Endothelial cell of umbilical vein (primary cell): ENCODE data around the gene P2RX1. TPM values are rescaled to one million over a fixed set of nuclear protein-coding genes. Genes with fewer than 3 reads are reported as not detected.

Source experiments
- BruUV-seq: library from RNA; stranded (reverse); fragments of 400-500 nt; replicated peaks from 2 replicates; lab custom pipeline; 2021; lab: Mats Ljungman, UMichigan
- CTCF ChIA-PET: fragments of 300-600, 350-600 bp; sonication (Branson Sonifier 250); formaldehyde crosslinking; loops from one replicate; lab custom pipeline; 2021; ENCODE audit warnings: antibody characterized with exemption, inconsistent platforms; lab: Charles Lee
- POLR2A ChIA-PET: fragments of 300-600, 350-600 bp; sonication (Branson Sonifier 250); formaldehyde crosslinking; loops from one replicate; lab custom pipeline; 2021; ENCODE audit warnings: antibody characterized with exemption, inconsistent platforms; lab: Charles Lee
- DNase-seq: peaks from one replicate; pipeline ENCODE4 v3.0.0-alpha.2; 2011; ENCODE audit warnings: low read depth, low spot score
- FAIRE-seq: peaks from 2 replicates; lab custom pipeline; 2011; peaks lifted over from hg19 to GRCh38; lab: Jason Lieb, UNC
- H2AFZ ChIP-seq: 2 replicates; pipeline ENCODE4 v1.6.0; 2012; ENCODE audit warnings: low read depth, low read length, control low read depth, inconsistent platforms
- H3K27ac ChIP-seq: 2 replicates; pipeline ENCODE4 v1.5.1; 2011; ENCODE audit warnings: low read depth, mild to moderate bottlenecking, control low read depth, low read length, moderate library complexity; ENCODE audit not compliant: insufficient read depth
- H3K27me3 ChIP-seq, 2 experiments: 2 replicates each; pipeline versions ENCODE4 v1.6.0 to v1.6.1; 2011; ENCODE audit warnings: low read length in 2 of 2, mixed read lengths in 1 of 2; ENCODE audit not compliant: control insufficient read depth in 2 of 2, insufficient read depth in 2 of 2
- H3K36me3 ChIP-seq, 2 experiments: 2 replicates in 1 of 2; 3 replicates in 1 of 2; pipeline ENCODE4 v1.5.1; 2011; ENCODE audit warnings: low read length in 2 of 2, mild to moderate bottlenecking in 1 of 2, moderate library complexity in 1 of 2; ENCODE audit not compliant: control insufficient read depth in 2 of 2, insufficient read depth in 2 of 2; ENCODE audit errors: extremely low read depth in 1 of 2
- H3K4me1 ChIP-seq: 3 replicates; pipeline ENCODE4 v1.5.1; 2011; ENCODE audit warnings: mild to moderate bottlenecking, low read length; ENCODE audit not compliant: control insufficient read depth, insufficient read depth; ENCODE audit errors: extremely low read depth
- H3K4me2 ChIP-seq: 2 replicates; pipeline ENCODE4 v1.6.1; 2011; ENCODE audit warnings: low read length, control low read depth, mixed read lengths; ENCODE audit not compliant: insufficient read depth
- H3K4me3 ChIP-seq, 3 experiments: fragments of 200-600 bp in 1 of 3; sonication (generic), shearing (Covaris generic) in 1 of 3; replicated peaks in 1 of 3; 2 replicates each; pipeline ENCODE4 v1.5.1; 2011 to 2016; ENCODE audit warnings: control low read depth in 3 of 3, low read length in 3 of 3, mild to moderate bottlenecking in 2 of 3, inconsistent platforms in 1 of 3, low read depth in 1 of 3, moderate library complexity in 1 of 3; ENCODE audit not compliant: insufficient read depth in 1 of 3
- H3K79me2 ChIP-seq: 2 replicates; pipeline ENCODE4 v1.6.0; 2012; ENCODE audit warnings: low read length, inconsistent platforms; ENCODE audit not compliant: control insufficient read depth, insufficient read depth
- H3K9ac ChIP-seq: replicated peaks from 2 replicates; pipeline ENCODE3; 2011; ENCODE audit warnings: low read length, control low read depth; ENCODE audit not compliant: insufficient read depth; ENCODE audit errors: extremely low read depth
- H3K9me1 ChIP-seq: replicated peaks from 3 replicates; pipeline ENCODE4 v1.6.0; 2011; ENCODE audit warnings: mild to moderate bottlenecking, low read length; ENCODE audit not compliant: control insufficient read depth, insufficient read depth; ENCODE audit errors: extremely low read depth
- H3K9me3 ChIP-seq: replicated peaks from 2 replicates; pipeline ENCODE4 v1.5.1; 2012; ENCODE audit warnings: low read length, inconsistent platforms; ENCODE audit not compliant: control insufficient read depth, insufficient read depth
- H4K20me1 ChIP-seq: replicated peaks from 2 replicates; pipeline ENCODE3; 2011; ENCODE audit warnings: mild to moderate bottlenecking, low read length; ENCODE audit not compliant: control insufficient read depth, insufficient read depth; ENCODE audit errors: extremely low read depth
- CTCF ChIP-seq, 2 donors: IDR thresholded peaks; 1 replicate in 1 of 2; 2 replicates in 1 of 2; pipeline ENCODE4 v1.5.1; 2011; ENCODE audit warnings: low read length in 2 of 2, mild to moderate bottlenecking in 2 of 2, moderate library complexity in 2 of 2, control low read depth in 1 of 2, inconsistent platforms in 1 of 2, low read depth in 1 of 2; ENCODE audit not compliant: insufficient read depth in 1 of 2; ENCODE audit errors: extremely low read depth in 1 of 2
- GATA2 ChIP-seq: IDR thresholded peaks from 2 replicates; pipeline ENCODE4 v1.7.0; 2011; ENCODE audit warnings: low read depth, mild to moderate bottlenecking, moderate library complexity, mixed read lengths, low read length; ENCODE audit not compliant: insufficient read length, insufficient read depth
- JUN ChIP-seq: IDR thresholded peaks from 2 replicates; pipeline ENCODE4 v1.6.1; 2011; ENCODE audit warnings: borderline replicate concordance, low read depth; ENCODE audit not compliant: insufficient read length, insufficient read depth
- dilution Hi-C: fragments of 300-500 bp; cut with MboI; formaldehyde crosslinking; loops from one replicate; pipeline ENCODE4 v1.15.0; 2019; ENCODE audit warnings: low sequenced_read_pairs; ENCODE audit not compliant: extremely low pct_ligation_motif_present
- intact Hi-C: fragments of 100-400 bp; cut with micrococcal nuclease; formaldehyde crosslinking; loops from one replicate; pipeline ENCODE4 v1.10.0; 2022
- polyA plus RNA-seq, 4 experiments: library from polyadenylated mRNA; depleted of rRNA in 3 of 4; stranded (reverse) in 3 of 4; unstranded in 1 of 4; fragments of >200 nt; gene quantifications; 2 replicates each; pipeline versions ENCODE4 v1.2.1 to v1.2.3, GENCODE V29; 2011 to 2012; ENCODE audit warnings: missing spikeins in 1 of 4
- total RNA-seq: library from RNA; stranded (reverse); gene quantifications from 2 replicates; pipeline ENCODE4 v1.2.3, GENCODE V29; 2021

Gene P2RX1
- total and polyA plus RNA-seq, 2 donors (not counting 3 experiments of a cell fraction or from before 2014, with no cell fraction given): not detected

- dilution Hi-C loops (no loop called here), intact Hi-C loops (no loop called here)
- no peaks in the 10 kb centered on the region for H4K20me1 ChIP-seq
- no peaks in the 10 kb centered on the region for H3K79me2 ChIP-seq
- no peaks in the 10 kb centered on the region for H3K27me3 ChIP-seq
- H3K4me2 ChIP-seq: no peak overlapping the region
- no peaks in the 10 kb centered on the region for H3K9me1 ChIP-seq
- ChIA-PET POLR2A (no interaction called here), CTCF (no interaction called here)
- no peak for TF ChIP-seq JUN
- no peak for TF ChIP-seq GATA2
- no peaks in the 10 kb centered on the region for H3K36me3 ChIP-seq
- DNase-seq: no peak
- H3K4me1 ChIP-seq: peaks cover 15% of the 10 kb centered on the region
- no peaks in the 10 kb centered on the region for H3K9me3 ChIP-seq
- H2AFZ ChIP-seq: no peak overlapping the region
- BruUV-seq: no TSS peak
- no peak overlapping the region for H3K9ac ChIP-seq
- FAIRE-seq: no peak
- no peak overlapping the region for H3K4me3 ChIP-seq
- H3K27ac ChIP-seq: no peak overlapping the region
Measured at GRCh38 chr17:3919123-3919624, 2.9 kb upstream of the P2RX1 start.

- Histone ChIP-seq H3K27ac (no peak overlapping the region), H2AFZ (no peak overlapping the region), H3K9me3 (no peaks in the 10 kb centered on the region), H3K36me3 (no peaks in the 10 kb centered on the region), H3K79me2 (no peaks in the 10 kb centered on the region), H3K4me2 (no peak overlapping the region), H3K9me1 (no peaks in the 10 kb centered on the region), H4K20me1 (no peaks in the 10 kb centered on the region), H3K4me1 (peaks cover 15% of the 10 kb centered on the region), H3K27me3 (no peaks in the 10 kb centered on the region), H3K4me3 (no peak overlapping the region), H3K9ac (no peak overlapping the region)
- TF ChIP-seq CTCF (IDR thresholded peaks at IDR 0.05; ENCODE audit: extremely low read depth in 1 of 2, insufficient read depth in 1 of 2, low read depth in 1 of 2, low read length in 2 of 2): no peak
- ChIA-PET CTCF (no interaction called here), POLR2A (no interaction called here)
- FAIRE-seq: no peak
- DNase-seq: no peak
- no TSS peak for BruUV-seq
- dilution Hi-C loops (no loop called here), intact Hi-C loops (no loop called here)
Measured at GRCh38 chr17:3918372-3919122, 2.3 kb upstream of the P2RX1 start.
